ENCODE data around the gene YEATS2. TPM values are rescaled to one million over a fixed set of nuclear protein-coding genes. Genes with fewer than 3 reads are reported as not detected.

Gene YEATS2
- total and polyA plus RNA-seq, 2 of the 4 experiments (the other 2 are of a cell fraction) = 30.1 to 43.0 TPM

- Histone ChIP-seq H3K18ac (ENCODE audit: low read depth, low read length) (no peak overlapping the region), H3K9me3 (ENCODE audit: control insufficient read depth, insufficient read depth, low read length) (no peaks in the 10 kb centered on the region), H3K27me3 (ENCODE audit: control insufficient read depth, insufficient read depth, low read length) (no peaks in the 10 kb centered on the region), H3K56ac (ENCODE audit: extremely low read depth, insufficient read depth, low read length) (no peak overlapping the region), H2BK20ac (ENCODE audit: low read depth, low read length) (no peak overlapping the region), H3K23ac (ENCODE audit: low read depth, low read length) (no peak overlapping the region), H3K9me1 (ENCODE audit: insufficient read depth, low read length) (no peaks in the 10 kb centered on the region), H2AK9ac (replicated peaks; ENCODE audit: low read depth, low read length, poor library complexity) (no peak overlapping the region), H2BK15ac (ENCODE audit: low read depth, low read length) (no peak overlapping the region), H4K91ac (ENCODE audit: insufficient read depth, low read depth, low read length) (no peak overlapping the region), H2BK120ac (ENCODE audit: low read depth, low read length) (no peak overlapping the region), H3K4me3 (ENCODE audit: insufficient read depth, low read depth, low read length) (no peak overlapping the region), H3K9ac (ENCODE audit: low read depth, low read length) (no peak overlapping the region), H2AK5ac (ENCODE audit: low read depth, low read length) (no peak overlapping the region), H3K79me1 (ENCODE audit: low read depth in 1 of 2, low read length in 2 of 2) (no peaks in the 10 kb centered on the region), H3K4me2 (ENCODE audit: low read depth, low read length) (no peak overlapping the region), H4K8ac (ENCODE audit: low read depth in 2 of 2, low read length in 2 of 2) (no peak overlapping the region), H3K36me3 (ENCODE audit: control insufficient read depth, insufficient read depth, low read length) (peaks cover 13% of the 10 kb centered on the region), H4K20me1 (ENCODE audit: insufficient read depth, low read length) (no peaks in the 10 kb centered on the region), H2AFZ (replicated peaks; ENCODE audit: low read length, poor library complexity) (no peak overlapping the region), H3K14ac (replicated peaks; ENCODE audit: low read depth, low read length) (no peak overlapping the region), H3K4ac (ENCODE audit: low read depth, low read length) (no peak overlapping the region), H2BK5ac (ENCODE audit: low read depth, low read length, poor library complexity, severe bottlenecking) (no peak overlapping the region), H3K27ac (ENCODE audit: insufficient read depth, low read length) (no peak overlapping the region), H4K5ac (ENCODE audit: low read depth, low read length) (no peak overlapping the region), H3K4me1 (ENCODE audit: control insufficient read depth, insufficient read depth, low read length) (no peaks in the 10 kb centered on the region)
- CTCF ChIA-PET = no interaction called here
- no TSS peak for BruUV-seq (replicated peaks)
- no CpG with 5 or more reads among the region's 3 CpGs for WGBS, 2 experiments (ENCODE audit: extremely low coverage in 2 of 2, insufficient read length in 1 of 2)
- ATAC-seq (ENCODE audit: low read depth) = no peak
- TF ChIP-seq CEBPB (IDR thresholded peaks at IDR 0.05; ENCODE audit: low read depth, low read length) = peak; percentile 15; the same call in 1 of the 2 replicates
- TF ChIP-seq MXI1 (IDR thresholded peaks at IDR 0.05; ENCODE audit: borderline replicate concordance, low read depth, low read length) = no peak
- TF ChIP-seq, protein P1, sequence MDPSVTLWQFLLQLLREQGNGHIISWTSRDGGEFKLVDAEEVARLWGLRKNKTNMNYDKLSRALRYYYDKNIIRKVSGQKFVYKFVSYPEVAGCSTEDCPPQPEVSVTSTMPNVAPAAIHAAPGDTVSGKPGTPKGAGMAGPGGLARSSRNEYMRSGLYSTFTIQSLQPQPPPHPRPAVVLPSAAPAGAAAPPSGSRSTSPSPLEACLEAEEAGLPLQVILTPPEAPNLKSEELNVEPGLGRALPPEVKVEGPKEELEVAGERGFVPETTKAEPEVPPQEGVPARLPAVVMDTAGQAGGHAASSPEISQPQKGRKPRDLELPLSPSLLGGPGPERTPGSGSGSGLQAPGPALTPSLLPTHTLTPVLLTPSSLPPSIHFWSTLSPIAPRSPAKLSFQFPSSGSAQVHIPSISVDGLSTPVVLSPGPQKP (IDR thresholded peaks at IDR 0.05; ENCODE audit: borderline replicate concordance, low read depth, low read length) = no peak
- TF ChIP-seq RFX5 (IDR thresholded peaks at IDR 0.05; ENCODE audit: low read depth, low read length) = no peak
- no peak for TF ChIP-seq USF2 (IDR thresholded peaks at IDR 0.05; ENCODE audit: low read depth, low read length)
- TF ChIP-seq MAZ (IDR thresholded peaks at IDR 0.05; ENCODE audit: borderline replicate concordance, low read depth, low read length) = no peak
- in situ Hi-C loops (cut with MboI; ENCODE audit: low sequenced_read_pairs) (no loop called here), intact Hi-C loops (cut with micrococcal nuclease) (no loop called here), dilution Hi-C loops (cut with HindIII; ENCODE audit: low sequenced_read_pairs, unreplicated experiment) (no loop called here)
- POLR2A ChIA-PET (ENCODE audit: unreplicated experiment) = no interaction called here
- no peak for DNase-seq
Observed at GRCh38 chr3:183680061-183680460, 17.5 kb upstream of the YEATS2 start.

All from IMR-90 (cell line).